ENCODE results near the gene HTR1D.
"Not testable (repeated sequence)": the region's sequence is repeated elsewhere in the genome, so short reads cannot be mapped to it uniquely, and the experiment has no call there.

HTR1D gene, protein sequence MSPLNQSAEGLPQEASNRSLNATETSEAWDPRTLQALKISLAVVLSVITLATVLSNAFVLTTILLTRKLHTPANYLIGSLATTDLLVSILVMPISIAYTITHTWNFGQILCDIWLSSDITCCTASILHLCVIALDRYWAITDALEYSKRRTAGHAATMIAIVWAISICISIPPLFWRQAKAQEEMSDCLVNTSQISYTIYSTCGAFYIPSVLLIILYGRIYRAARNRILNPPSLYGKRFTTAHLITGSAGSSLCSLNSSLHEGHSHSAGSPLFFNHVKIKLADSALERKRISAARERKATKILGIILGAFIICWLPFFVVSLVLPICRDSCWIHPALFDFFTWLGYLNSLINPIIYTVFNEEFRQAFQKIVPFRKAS

DNA sequence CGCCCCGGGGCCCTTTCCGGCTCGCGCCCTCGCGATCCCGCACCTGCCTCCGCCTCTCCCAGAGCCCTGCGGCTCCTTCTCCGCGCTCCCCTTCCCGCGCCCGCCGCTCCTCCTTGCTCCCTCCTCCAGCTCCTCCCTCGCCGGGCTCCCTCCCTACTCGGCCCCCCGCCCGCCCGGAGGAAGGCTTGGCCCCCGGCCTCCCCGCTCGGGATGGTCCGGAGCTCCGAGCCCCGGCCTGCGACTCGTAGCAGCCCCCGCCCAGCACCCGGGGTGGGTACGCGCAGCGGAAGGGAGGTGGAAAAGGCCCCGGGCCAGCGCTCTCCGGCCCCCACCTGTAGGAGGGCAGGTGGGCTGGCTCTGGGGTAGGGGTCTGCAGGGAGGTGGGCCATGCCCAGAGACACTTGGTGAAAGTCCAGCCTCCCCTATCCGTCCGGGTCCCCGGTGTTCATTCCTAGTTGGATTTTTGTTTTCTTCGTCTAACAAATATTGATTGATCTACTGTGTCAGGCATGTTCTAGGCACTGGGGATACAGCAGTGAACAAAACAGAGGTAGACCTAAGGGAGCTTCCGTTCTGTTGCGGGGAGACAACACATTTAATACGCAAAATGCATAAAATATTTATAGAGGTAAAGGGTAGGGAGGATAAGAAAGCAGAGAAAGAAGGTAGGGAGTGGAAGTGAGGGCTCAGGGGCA, at the start of gene HTR1D:
TSS of gene HTR1D (minus strand) at position 82 of the 695 bp plus-strand sequence. CDS start 23,283 bp downstream, outside the sequence.
- DNase-seq (ENCODE audit: low spot score in 2 of 2) (no peak), ATAC-seq (replicated peaks; ENCODE audit: extremely low read depth, poor library complexity, severe bottlenecking) (no peak)
- Mint-ChIP-seq H3K4me3 (peak within 1 kb of the TSS; percentile 59), H3K4me1 (no peaks in the 10 kb centered on the region), H3K27ac (ENCODE audit: low read depth) (no peak within 1 kb of the TSS), H3K9me3 (no peaks in the 10 kb centered on the region), H3K27me3 (peaks cover 86% of the 10 kb centered on the region), H3K36me3 (ENCODE audit: insufficient read depth) (no peaks in the 10 kb centered on the region)

DNA sequence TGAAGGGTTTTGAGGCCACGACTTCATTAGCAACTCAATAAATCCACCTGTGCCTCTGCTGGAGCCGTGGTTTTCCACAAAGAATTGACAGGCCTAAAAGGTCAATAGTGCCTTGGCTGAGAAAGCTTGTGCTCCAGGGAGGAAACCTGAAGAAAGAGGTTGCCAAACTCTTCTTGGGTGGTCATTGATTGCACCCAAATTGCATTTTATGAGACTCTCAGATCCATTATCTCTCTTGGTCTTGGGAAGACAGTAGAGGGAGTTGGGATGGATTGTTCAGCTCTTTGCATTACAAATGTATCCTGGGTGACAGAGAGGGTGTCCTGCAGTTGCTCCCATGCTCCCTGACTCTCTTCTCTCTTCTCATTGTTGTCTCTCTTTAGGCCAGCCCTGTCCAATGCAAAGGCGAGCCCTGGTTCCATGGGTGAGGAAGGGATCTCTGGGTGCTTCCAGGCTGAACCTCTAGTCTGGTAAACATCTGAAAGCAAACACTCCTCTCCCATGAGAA, 46.1 kb upstream of the HTR1D start:
- Mint-ChIP-seq H3K9me3 (no peaks in the 10 kb centered on the region), H3K27ac (ENCODE audit: low read depth) (no peak overlapping the region)

DNA sequence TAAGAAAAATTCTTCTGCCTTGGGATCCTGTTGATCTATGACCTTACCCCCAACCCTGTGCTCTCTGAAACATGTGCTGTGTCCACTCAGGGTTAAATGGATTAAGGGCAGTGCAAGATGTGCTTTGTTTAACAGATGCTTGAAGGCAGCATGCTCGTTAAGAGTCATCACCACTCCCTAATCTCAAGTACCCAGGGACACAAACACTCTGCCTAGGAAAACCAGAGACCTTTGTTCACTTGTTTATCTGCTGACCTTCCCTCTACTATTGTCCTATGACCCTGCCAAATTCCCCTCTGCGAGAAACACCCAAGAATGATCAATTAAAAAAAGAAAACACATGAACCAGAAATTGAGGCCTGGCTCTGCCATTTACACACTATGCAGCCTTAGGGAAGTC, 40.8 kb upstream of the HTR1D start:
- H3K4me1 Mint-ChIP-seq; H3K36me3 Mint-ChIP-seq (ENCODE audit: insufficient read depth); H3K27me3 Mint-ChIP-seq; H3K4me3 Mint-ChIP-seq; ATAC-seq (replicated peaks; ENCODE audit: extremely low read depth, poor library complexity, severe bottlenecking); DNase-seq (ENCODE audit: low spot score in 2 of 2); H3K9me3 Mint-ChIP-seq: not testable (repeated sequence)
- H3K27ac Mint-ChIP-seq (ENCODE audit: low read depth) = peak overlapping the region; percentile 41

More for the DNA sequence above, 46.1 kb upstream of the HTR1D start:
- DNase-seq (ENCODE audit: low spot score in 2 of 2) = no peak
- no peaks in the 10 kb centered on the region for H3K4me1 Mint-ChIP-seq
- H3K36me3 Mint-ChIP-seq (ENCODE audit: insufficient read depth) = no peaks in the 10 kb centered on the region
- no peaks in the 10 kb centered on the region for H3K27me3 Mint-ChIP-seq
- no peak overlapping the region for H3K4me3 Mint-ChIP-seq
- no peak for ATAC-seq (replicated peaks; ENCODE audit: extremely low read depth, poor library complexity, severe bottlenecking)

DNA sequence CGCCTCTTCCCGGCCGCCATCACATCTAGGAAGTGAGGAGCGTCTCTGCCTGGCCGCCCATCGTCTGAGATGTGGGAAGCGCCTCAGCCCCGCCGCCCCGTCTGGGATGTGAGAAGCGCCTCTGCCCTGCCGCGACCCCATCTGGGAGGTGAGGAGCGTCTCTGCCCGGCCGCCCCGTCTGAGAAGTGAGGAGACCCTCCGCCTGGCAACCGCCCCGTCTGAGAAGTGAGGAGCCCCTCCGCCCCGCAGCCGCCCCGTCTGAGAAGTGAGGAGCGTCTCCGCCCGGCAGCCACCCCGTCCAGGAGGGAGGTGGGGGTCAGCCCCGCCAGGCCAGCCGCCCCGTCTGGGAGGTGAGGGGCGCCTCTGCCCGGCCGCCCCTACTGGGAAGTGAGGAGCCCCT, 40.1 kb upstream of the HTR1D start:
- not testable (repeated sequence) for H3K36me3 Mint-ChIP-seq (ENCODE audit: insufficient read depth); H3K9me3 Mint-ChIP-seq; H3K4me3 Mint-ChIP-seq; H3K27ac Mint-ChIP-seq (ENCODE audit: low read depth); DNase-seq (ENCODE audit: low spot score in 2 of 2); ATAC-seq (replicated peaks; ENCODE audit: extremely low read depth, poor library complexity, severe bottlenecking); H3K4me1 Mint-ChIP-seq; H3K27me3 Mint-ChIP-seq

DNA sequence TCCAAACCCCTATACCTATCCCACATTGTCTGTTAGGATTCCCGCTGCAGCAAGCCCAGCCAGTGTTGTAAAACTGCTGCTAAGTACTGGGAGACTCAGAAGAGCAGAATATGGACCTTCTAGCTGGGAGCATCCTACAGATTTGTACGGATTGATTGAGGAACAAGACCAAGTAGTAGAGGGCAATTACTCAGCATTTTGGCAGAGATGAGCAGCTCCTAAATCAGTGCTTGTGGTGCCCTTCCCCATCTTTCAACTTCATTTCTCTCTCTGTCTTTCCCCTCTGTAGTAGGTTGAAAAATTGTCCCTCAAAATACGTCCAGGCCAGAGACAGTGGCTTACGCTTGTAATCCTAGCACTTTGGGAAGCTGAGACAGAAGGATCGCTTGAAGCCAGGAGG, 37.3 kb upstream of the HTR1D start:
- DNase-seq (ENCODE audit: low spot score in 2 of 2) (no peak), ATAC-seq (replicated peaks; ENCODE audit: extremely low read depth, poor library complexity, severe bottlenecking) (no peak)
- H3K4me1 Mint-ChIP-seq = no peaks in the 10 kb centered on the region
- H3K9me3 Mint-ChIP-seq = no peaks in the 10 kb centered on the region
- no peaks in the 10 kb centered on the region for H3K36me3 Mint-ChIP-seq (ENCODE audit: insufficient read depth)
- H3K27me3 Mint-ChIP-seq = peaks cover 17% of the 10 kb centered on the region
- no peak overlapping the region for H3K27ac Mint-ChIP-seq (ENCODE audit: low read depth)
- H3K4me3 Mint-ChIP-seq = no peak overlapping the region

DNA sequence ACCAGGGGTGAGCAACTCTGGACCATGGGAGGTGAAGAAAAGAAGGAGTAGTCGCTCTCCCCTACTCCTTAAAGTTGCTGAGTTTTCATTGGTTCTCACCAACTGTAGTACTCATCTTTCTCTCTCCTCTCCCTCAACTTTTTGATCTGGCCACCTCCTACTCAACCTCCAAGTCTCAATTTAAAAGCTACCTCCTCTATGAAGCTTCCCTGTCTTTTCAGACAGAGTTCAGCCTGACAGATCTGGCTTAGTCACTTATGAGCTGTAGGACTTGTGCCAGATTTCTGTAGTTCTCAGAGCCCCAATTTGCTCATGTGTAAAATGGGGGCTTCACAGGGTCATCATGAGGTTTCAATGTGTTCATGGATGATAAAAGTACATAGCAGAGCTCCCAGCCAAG, 34.5 kb upstream of the HTR1D start:
- Mint-ChIP-seq H3K4me1 (no peaks in the 10 kb centered on the region), H3K27me3 (peaks cover 17% of the 10 kb centered on the region), H3K27ac (ENCODE audit: low read depth) (no peak overlapping the region)

DNA sequence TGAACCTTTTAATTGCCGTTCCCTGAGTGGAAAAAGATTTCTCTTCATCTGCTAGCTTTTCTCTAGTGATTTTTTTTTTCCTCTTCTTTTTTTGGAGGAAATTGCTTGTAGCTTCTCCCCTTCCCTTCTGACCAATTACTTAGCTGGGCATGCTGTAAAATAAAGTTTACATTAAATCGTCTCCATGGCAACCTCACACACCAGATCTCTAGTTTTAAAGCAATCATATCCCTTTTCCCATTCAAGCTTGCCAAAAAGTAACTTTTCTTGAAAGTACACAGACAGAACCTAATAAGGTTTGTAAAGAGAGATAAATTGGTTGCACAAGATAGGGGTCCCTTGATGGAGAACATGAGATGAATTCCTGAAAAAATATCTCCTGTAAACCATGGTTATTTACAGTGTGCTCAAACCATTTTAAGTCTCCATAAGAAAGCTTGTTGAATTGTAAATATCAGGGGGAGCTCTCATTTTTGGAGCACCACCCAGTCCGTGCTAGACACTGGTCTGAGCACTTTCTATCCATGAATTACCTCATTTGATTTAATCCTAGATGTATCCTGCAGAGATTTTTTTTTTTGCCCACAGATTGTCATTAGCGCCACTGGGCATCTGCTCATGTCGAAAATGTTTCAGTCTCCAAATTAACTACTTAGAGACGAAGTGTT, 32.6 kb upstream of the HTR1D start:
- Mint-ChIP-seq H3K27ac (ENCODE audit: low read depth) (no peak overlapping the region), H3K4me3 (no peak overlapping the region), H3K27me3 (peaks cover 7% of the 10 kb centered on the region), H3K9me3 (no peaks in the 10 kb centered on the region), H3K4me1 (no peaks in the 10 kb centered on the region), H3K36me3 (ENCODE audit: insufficient read depth) (no peaks in the 10 kb centered on the region)
- ATAC-seq (replicated peaks; ENCODE audit: extremely low read depth, poor library complexity, severe bottlenecking) (no peak), DNase-seq (ENCODE audit: low spot score in 2 of 2) (no peak)

More for the DNA sequence above, 34.5 kb upstream of the HTR1D start:
- Mint-ChIP-seq H3K36me3 (ENCODE audit: insufficient read depth) (no peaks in the 10 kb centered on the region), H3K4me3 (no peak overlapping the region), H3K9me3 (no peaks in the 10 kb centered on the region)
- no peak for ATAC-seq (replicated peaks; ENCODE audit: extremely low read depth, poor library complexity, severe bottlenecking)
- DNase-seq (ENCODE audit: low spot score in 2 of 2) = no peak

DNA sequence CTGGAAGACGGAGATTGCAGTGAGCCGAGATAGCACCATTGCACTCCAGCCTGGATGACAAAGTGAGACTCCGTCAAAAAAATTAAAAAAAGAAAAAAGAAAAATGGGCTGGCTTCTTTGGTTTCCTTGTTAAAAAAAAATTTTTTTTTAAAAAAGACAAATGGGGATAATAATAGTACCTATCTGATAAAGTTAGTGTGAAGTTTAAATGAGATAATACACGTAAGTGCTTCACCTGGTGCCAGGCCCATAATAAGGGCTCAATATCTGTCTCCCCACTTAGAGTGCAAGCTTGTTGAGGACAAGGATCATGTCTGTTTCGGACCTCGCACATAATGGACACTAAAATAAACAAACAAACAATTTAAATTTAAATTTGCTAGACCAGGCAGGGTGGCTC, 30.0 kb upstream of the HTR1D start:
- Mint-ChIP-seq H3K9me3 (no peaks in the 10 kb centered on the region), H3K27ac (ENCODE audit: low read depth) (no peak overlapping the region), H3K4me3 (no peak overlapping the region), H3K27me3 (peaks cover 7% of the 10 kb centered on the region), H3K4me1 (no peaks in the 10 kb centered on the region), H3K36me3 (ENCODE audit: insufficient read depth) (no peaks in the 10 kb centered on the region)
- DNase-seq (ENCODE audit: low spot score in 2 of 2) (no peak), ATAC-seq (replicated peaks; ENCODE audit: extremely low read depth, poor library complexity, severe bottlenecking) (no peak)

DNA sequence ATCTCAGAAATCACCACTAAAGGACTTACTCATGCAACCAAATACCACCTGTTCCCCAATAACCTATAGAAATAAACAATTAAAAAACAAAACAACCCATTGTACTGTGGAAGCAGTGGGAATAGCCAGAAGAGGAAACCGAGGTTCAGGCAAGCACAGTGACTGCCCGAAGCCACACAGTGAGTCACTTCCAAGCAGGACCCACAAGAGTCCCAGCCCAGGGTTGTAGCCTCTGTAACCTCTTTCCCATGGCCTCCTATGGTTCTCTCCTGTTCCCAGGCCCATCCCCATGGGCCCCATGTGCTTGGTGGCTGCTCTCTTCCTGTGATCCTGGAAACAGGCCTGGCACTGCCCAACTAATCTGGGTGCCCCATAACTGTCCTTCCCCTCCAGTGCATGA, 29.0 kb upstream of the HTR1D start:
- Mint-ChIP-seq H3K27me3 (peaks cover 7% of the 10 kb centered on the region), H3K9me3 (no peaks in the 10 kb centered on the region), H3K4me3 (no peak overlapping the region), H3K36me3 (ENCODE audit: insufficient read depth) (no peaks in the 10 kb centered on the region), H3K27ac (ENCODE audit: low read depth) (no peak overlapping the region), H3K4me1 (no peaks in the 10 kb centered on the region)
- DNase-seq (ENCODE audit: low spot score in 2 of 2) = no peak
- no peak for ATAC-seq (replicated peaks; ENCODE audit: extremely low read depth, poor library complexity, severe bottlenecking)

DNA sequence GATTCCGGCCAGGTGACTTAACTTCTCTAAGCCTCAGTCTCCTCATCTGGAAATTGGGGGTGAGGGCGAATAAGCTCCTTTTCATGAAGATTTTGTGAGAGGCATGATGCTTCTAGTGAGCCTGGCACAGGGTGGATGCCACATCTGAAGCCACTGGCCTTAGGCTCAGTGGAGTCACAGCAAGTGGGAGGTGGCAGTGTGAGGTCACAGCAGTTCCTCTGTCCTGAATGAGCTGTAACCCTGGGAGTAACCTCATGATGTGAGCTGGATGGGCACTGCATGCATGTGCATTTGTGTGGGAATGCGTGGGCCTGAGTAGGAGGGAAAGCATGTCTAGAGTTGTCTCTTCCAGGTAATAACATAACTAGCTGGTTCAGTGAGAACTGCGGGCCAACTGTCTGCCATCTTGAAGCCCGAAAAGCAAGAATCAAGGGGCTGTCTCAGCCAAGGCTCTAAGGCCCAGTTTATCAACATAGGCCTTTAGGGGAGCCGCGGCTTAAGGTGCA, 27.0 kb upstream of the HTR1D start:
- no peaks in the 10 kb centered on the region for H3K27me3 Mint-ChIP-seq
- H3K36me3 Mint-ChIP-seq (ENCODE audit: insufficient read depth) = no peaks in the 10 kb centered on the region
- DNase-seq (ENCODE audit: low spot score in 2 of 2) (no peak), ATAC-seq (replicated peaks; ENCODE audit: extremely low read depth, poor library complexity, severe bottlenecking) (no peak)
- H3K4me1 Mint-ChIP-seq = no peaks in the 10 kb centered on the region
- H3K27ac Mint-ChIP-seq (ENCODE audit: low read depth) = no peak overlapping the region
- no peaks in the 10 kb centered on the region for H3K9me3 Mint-ChIP-seq
- no peak overlapping the region for H3K4me3 Mint-ChIP-seq

DNA sequence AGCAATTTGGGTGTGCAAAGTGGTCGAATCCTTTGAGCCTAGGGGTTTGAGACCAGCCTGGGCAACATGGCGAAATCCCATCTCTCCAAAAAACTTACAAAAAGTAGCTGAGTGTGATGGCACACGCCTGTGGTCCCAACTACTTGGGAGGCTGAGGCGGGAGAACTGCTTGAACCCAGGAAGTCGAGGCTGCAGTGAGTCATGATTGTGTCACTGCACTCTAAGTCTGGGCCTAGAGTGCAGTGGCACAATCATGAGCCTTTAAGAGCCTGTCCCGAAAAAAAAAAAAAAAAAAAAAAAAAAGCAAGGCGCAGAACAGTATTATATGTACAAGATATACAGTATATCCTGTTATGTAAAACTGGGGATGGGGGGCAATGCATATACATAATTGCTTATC, 25.1 kb upstream of the HTR1D start:
- peaks cover 16% of the 10 kb centered on the region for H3K27me3 Mint-ChIP-seq
- H3K27ac Mint-ChIP-seq (ENCODE audit: low read depth) = no peak overlapping the region
- H3K4me1 Mint-ChIP-seq = no peaks in the 10 kb centered on the region
- ATAC-seq (replicated peaks; ENCODE audit: extremely low read depth, poor library complexity, severe bottlenecking) (no peak), DNase-seq (ENCODE audit: low spot score in 2 of 2) (no peak)
- no peak overlapping the region for H3K4me3 Mint-ChIP-seq
- H3K36me3 Mint-ChIP-seq (ENCODE audit: insufficient read depth) = no peaks in the 10 kb centered on the region
- H3K9me3 Mint-ChIP-seq = no peaks in the 10 kb centered on the region

DNA sequence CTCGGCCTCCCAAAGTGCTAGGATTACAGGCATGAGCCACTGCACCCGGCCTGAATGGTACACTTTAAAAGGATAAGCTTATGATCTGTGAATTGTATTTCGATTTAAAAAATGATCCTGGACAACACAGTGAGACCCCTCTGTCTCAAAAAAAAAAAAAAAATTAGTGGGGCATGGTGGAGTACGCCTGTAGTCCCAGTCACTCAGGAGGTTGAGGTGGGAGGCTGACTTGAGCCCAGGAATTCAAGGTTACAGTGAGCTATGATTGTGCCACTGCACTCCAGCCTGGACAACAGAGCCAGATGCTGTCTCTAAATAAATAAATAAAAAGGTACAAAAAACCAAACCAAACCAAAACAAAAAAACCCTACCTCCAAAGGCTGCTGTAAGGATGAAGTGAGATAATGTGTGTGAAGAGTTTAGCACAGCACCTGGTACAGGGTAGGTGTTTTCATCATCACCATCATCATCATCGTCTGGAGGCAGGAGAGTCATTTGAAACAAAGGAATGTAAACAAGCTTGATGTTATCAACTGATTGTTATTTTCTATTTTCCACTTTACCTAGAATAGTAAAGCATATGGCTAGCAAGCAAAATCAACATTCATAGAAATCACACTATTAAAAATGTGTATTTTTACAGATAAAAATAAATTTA, 22.5 kb upstream of the HTR1D start:
- DNase-seq (ENCODE audit: low spot score in 2 of 2) (no peak), ATAC-seq (replicated peaks; ENCODE audit: extremely low read depth, poor library complexity, severe bottlenecking) (no peak)
- no peaks in the 10 kb centered on the region for H3K9me3 Mint-ChIP-seq
- H3K27me3 Mint-ChIP-seq = peaks cover 21% of the 10 kb centered on the region
- H3K4me1 Mint-ChIP-seq = no peaks in the 10 kb centered on the region
- no peak overlapping the region for H3K4me3 Mint-ChIP-seq
- H3K36me3 Mint-ChIP-seq (ENCODE audit: insufficient read depth) = no peaks in the 10 kb centered on the region
- no peak overlapping the region for H3K27ac Mint-ChIP-seq (ENCODE audit: low read depth)
